ENCODE results near the gene SLC38A3. TPM values are rescaled to one million over a fixed set of nuclear protein-coding genes. Genes with fewer than 3 reads are reported as not detected.

The SLC38A3 gene
- total and polyA plus RNA-seq, 9 of the 15 experiments (the other 6 are each of a cell fraction or from before 2014, with no cell fraction given): 0.09 to 0.38 (median 0.16) TPM; not detected in 6

DNA sequence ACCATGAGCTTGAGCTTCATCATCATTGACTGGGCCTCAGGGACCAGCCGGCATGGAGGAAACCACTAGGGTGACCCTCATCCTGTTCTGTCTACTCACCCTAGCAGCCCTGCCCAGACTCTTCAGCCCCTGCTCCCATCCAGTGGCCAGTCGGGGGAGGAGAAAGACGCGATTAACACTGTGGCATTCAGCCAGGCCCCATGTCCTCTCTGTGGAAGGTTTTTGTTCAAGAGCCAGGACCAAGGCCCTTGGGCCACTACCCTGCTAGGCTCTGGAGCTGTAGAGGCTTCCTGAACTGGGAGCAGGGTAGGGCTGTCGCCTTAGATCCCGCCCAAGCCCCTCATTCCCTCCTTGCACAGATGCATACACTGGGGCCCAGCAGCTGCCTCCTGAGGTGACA lies 15.0 kb downstream of the SLC38A3 start:
- ATAC-seq (peak; percentile 23; the same call in 1 of the 3 replicates), FAIRE-seq (no peak), DNase-seq (ENCODE audit: extremely low read depth in 1 of 4, low spot score in 3 of 4) (no peak)
- ChIA-PET POLR2A (interaction anchor here (0.6 kb wide), 1 partner anchor 11 kb away, joined by 3 read pairs; no protein-coding TSS in a partner anchor), CTCF (ENCODE audit: low intra/inter-chr PET ratio) (no interaction called here)
- Histone ChIP-seq H3K36me3 (ENCODE audit: control insufficient read depth, insufficient read depth, low read length) (no peaks in the 10 kb centered on the region), H3K4me1 (replicated peaks in 1 of 2; ENCODE audit: control insufficient read depth in 2 of 2, insufficient read depth in 2 of 2, low read length in 2 of 2) (peaks cover 0 to 5% of the 10 kb centered on the region in 2 experiments; a peak in 2 of 5 replicates), H3K27me3 (ENCODE audit: control insufficient read depth in 2 of 2, insufficient read depth in 2 of 2, low read length in 2 of 2) (peaks cover 3 to 23% of the 10 kb centered on the region in 2 experiments; a peak in 2 of 5 replicates), H3K9ac (ENCODE audit: insufficient read depth in 1 of 2, low read depth in 2 of 2, low read length in 2 of 2) (no peak overlapping the region), H2AFZ (ENCODE audit: low read depth, low read length) (no peak overlapping the region), H3K4me2 (ENCODE audit: insufficient read depth, low read length) (no peak overlapping the region), H3K27ac (ENCODE audit: extremely low read depth, low read depth, low read length) (no peak overlapping the region), H3K9me1 (ENCODE audit: control insufficient read depth, insufficient read depth, low read length) (no peaks in the 10 kb centered on the region), H3K4me3 (no peak overlapping the region), H3K9me3 (replicated peaks; ENCODE audit: control insufficient read depth, insufficient read depth, low read depth, low read length) (no peaks in the 10 kb centered on the region), H4K20me1 (replicated peaks; ENCODE audit: control insufficient read depth, insufficient read depth, low read length) (no peaks in the 10 kb centered on the region), H3K79me2 (ENCODE audit: control insufficient read depth, insufficient read depth, low read length) (no peaks in the 10 kb centered on the region)
- BruUV-seq (replicated peaks): no TSS peak
- WGBS (ENCODE audit: insufficient coverage, low coverage, missing lambda C conversion rate): 16% methylated on average over 5 of the region's 6 CpGs
- TF ChIP-seq, protein P1, sequence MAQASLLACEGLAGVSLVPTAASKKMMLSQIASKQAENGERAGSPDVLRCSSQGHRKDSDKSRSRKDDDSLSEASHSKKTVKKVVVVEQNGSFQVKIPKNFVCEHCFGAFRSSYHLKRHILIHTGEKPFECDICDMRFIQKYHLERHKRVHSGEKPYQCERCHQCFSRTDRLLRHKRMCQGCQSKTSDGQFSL (CRISPR knock-in tag; IDR thresholded peaks at IDR 0.05): no peak
- TF ChIP-seq, protein P1 (tag; IDR thresholded peaks at IDR 0.05): no peak
- TF ChIP-seq NR4A1 (CRISPR knock-in tag; IDR thresholded peaks at IDR 0.05) (no peak), NR4A1 (tag; IDR thresholded peaks at IDR 0.05) (no peak), C11orf30 (IDR thresholded peaks at IDR 0.05; ENCODE audit: low read depth) (no peak)
- TF ChIP-seq, protein P2, sequence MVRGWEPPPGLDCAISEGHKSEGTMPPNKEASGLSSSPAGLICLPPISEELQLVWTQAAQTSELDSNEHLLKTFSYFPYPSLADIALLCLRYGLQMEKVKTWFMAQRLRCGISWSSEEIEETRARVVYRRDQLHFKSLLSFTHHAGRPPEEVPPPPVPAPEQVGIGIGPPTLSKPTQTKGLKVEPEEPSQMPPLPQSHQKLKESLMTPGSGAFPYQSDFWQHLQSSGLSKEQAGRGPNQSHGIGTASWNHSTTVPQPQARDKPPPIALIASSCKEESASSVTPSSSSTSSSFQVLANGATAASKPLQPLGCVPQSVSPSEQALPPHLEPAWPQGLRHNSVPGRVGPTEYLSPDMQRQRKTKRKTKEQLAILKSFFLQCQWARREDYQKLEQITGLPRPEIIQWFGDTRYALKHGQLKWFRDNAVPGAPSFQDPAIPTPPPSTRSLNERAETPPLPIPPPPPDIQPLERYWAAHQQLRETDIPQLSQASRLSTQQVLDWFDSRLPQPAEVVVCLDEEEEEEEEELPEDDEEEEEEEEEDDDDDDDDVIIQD (CRISPR knock-in tag; IDR thresholded peaks at IDR 0.05): no peak
- TF ChIP-seq, protein P3, sequence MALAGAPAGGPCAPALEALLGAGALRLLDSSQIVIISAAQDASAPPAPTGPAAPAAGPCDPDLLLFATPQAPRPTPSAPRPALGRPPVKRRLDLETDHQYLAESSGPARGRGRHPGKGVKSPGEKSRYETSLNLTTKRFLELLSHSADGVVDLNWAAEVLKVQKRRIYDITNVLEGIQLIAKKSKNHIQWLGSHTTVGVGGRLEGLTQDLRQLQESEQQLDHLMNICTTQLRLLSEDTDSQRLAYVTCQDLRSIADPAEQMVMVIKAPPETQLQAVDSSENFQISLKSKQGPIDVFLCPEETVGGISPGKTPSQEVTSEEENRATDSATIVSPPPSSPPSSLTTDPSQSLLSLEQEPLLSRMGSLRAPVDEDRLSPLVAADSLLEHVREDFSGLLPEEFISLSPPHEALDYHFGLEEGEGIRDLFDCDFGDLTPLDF (CRISPR knock-in tag; IDR thresholded peaks at IDR 0.05): no peak
- TF ChIP-seq, protein P4, sequence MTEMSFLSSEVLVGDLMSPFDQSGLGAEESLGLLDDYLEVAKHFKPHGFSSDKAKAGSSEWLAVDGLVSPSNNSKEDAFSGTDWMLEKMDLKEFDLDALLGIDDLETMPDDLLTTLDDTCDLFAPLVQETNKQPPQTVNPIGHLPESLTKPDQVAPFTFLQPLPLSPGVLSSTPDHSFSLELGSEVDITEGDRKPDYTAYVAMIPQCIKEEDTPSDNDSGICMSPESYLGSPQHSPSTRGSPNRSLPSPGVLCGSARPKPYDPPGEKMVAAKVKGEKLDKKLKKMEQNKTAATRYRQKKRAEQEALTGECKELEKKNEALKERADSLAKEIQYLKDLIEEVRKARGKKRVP (CRISPR knock-in tag; IDR thresholded peaks at IDR 0.05): no peak
- TF ChIP-seq, protein P5, sequence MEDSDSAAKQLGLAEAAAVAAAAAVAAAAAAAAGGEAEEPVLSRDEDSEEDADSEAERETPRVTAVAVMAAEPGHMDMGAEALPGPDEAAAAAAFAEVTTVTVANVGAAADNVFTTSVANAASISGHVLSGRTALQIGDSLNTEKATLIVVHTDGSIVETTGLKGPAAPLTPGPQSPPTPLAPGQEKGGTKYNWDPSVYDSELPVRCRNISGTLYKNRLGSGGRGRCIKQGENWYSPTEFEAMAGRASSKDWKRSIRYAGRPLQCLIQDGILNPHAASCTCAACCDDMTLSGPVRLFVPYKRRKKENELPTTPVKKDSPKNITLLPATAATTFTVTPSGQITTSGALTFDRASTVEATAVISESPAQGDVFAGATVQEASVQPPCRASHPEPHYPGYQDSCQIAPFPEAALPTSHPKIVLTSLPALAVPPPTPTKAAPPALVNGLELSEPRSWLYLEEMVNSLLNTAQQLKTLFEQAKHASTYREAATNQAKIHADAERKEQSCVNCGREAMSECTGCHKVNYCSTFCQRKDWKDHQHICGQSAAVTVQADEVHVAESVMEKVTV (CRISPR knock-in tag; IDR thresholded peaks at IDR 0.05): no peak
- in situ Hi-C loops (cut with MboI): no loop called here
- intact Hi-C loops (cut with micrococcal nuclease): no loop called here

Measured in K562 (cell line).